ENCODE data around the gene NFXL1. TPM values are rescaled to one million over a fixed set of nuclear protein-coding genes. Genes with fewer than 3 reads are reported as not detected.

The NFXL1 gene
- total RNA-seq, 3 donors from 2014 or later = 7.7 to 11.0 (median 10.5) TPM

Other genes starting within 250 kb of the NFXL1 start
- gene CORIN, start 76.5 kb downstream of the NFXL1 start, total RNA-seq = not detected
- gene CNGA1, start 102.1 kb upstream of the NFXL1 start, total RNA-seq = under 1 TPM; 0.32 to 0.33 (median 0.33) TPM
- gene NIPAL1, start 102.2 kb upstream of the NFXL1 start, total RNA-seq = 1 to 10 TPM; 8.6 to 8.9 (median 8.8) TPM
- 1 to 10 TPM; 2.4 to 5.9 (median 4.8) TPM for gene TXK, start 219.7 kb upstream of the NFXL1 start, total RNA-seq